MCF 10A (cell line): ENCODE data around the gene MYH15. TPM values are rescaled to one million over a fixed set of nuclear protein-coding genes. Genes with fewer than 3 reads are reported as not detected.

Experiments used
- BruUV-seq: library from RNA; stranded (reverse); fragments of 400-500 nt; replicated peaks from 2 replicates; lab custom pipeline; 2021; lab: Mats Ljungman, UMichigan
- CTCF ChIA-PET: fragments of 300-600 bp; sonication (Branson Sonifier 250); formaldehyde crosslinking; extraction: SDS; loops from one replicate; lab custom pipeline; 2021; ENCODE audit warnings: antibody characterized with exemption, inconsistent platforms; lab: Yijun Ruan, JAX
- POLR2A ChIA-PET: fragments of 300-600, 350-650 bp; sonication (Branson Sonifier 250); formaldehyde crosslinking; extraction: SDS; loops from one replicate; lab custom pipeline; 2020; ENCODE audit warnings: antibody characterized with exemption, inconsistent platforms; lab: Yijun Ruan, JAX
- DNase-seq: peaks from one replicate; pipeline ENCODE4 v3.0.0-alpha.2; 2018; ENCODE audit not compliant: unreplicated experiment
- H3K27ac Mint-ChIP-seq: one replicate; pipeline ENCODE4 v1.8.0; 2022; ENCODE audit warnings: mild to moderate bottlenecking, low read depth, mixed read lengths; ENCODE audit not compliant: unreplicated experiment
- H3K27me3 Mint-ChIP-seq: one replicate; pipeline ENCODE4 v1.8.0; 2022; ENCODE audit warnings: mixed read lengths; ENCODE audit not compliant: insufficient read depth, unreplicated experiment
- H3K36me3 Mint-ChIP-seq: one replicate; pipeline ENCODE4 v1.8.0; 2022; ENCODE audit warnings: mild to moderate bottlenecking, moderate library complexity, mixed read lengths; ENCODE audit not compliant: insufficient read depth, unreplicated experiment
- H3K4me1 Mint-ChIP-seq: one replicate; pipeline ENCODE4 v1.8.0; 2022; ENCODE audit warnings: mixed read lengths; ENCODE audit not compliant: insufficient read depth, unreplicated experiment
- H3K4me3 Mint-ChIP-seq: one replicate; pipeline ENCODE4 v1.8.0; 2022; ENCODE audit warnings: mild to moderate bottlenecking, moderate library complexity, mixed read lengths; ENCODE audit not compliant: unreplicated experiment
- H3K9me3 Mint-ChIP-seq: one replicate; pipeline ENCODE4 v1.8.0; 2022; ENCODE audit warnings: mixed read lengths; ENCODE audit not compliant: unreplicated experiment
- CTCF ChIP-seq: fragments of 200-600 bp; IDR thresholded peaks from one replicate; pipeline ENCODE4 v1.8.0; 2022; ENCODE audit warnings: antibody characterized with exemption, mild to moderate bottlenecking; ENCODE audit not compliant: unreplicated experiment
- intact Hi-C: fragments of 100-400 bp; cut with micrococcal nuclease; formaldehyde crosslinking; loops from 2 replicates; pipeline ENCODE4 v1.14.1; 2022
- total RNA-seq: library from RNA; stranded (reverse); gene quantifications from 2 replicates; pipeline ENCODE4 v1.2.3, GENCODE V29; 2022

Gene MYH15
- total RNA-seq, 1 experiment from 2014 or later, result 0.19 TPM

DNA sequence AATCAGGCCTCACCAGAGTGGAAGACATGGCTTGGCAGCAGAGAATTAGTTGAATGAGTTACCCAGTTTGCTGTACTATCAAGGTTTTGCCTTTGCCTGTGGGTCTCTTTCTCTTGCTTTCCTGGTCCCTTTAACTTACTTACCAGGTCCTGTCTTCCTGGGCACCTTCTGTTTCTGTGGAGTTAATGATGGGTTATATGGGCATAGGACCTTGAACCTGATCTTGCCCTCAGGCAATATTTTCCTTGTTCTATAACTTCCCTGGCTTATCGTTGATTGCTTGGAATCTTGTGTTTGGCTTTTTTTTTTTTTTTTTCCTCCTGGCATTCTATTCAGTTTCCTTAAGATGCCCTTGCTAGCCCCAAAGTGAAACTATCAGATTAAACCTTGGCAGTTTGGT lies 107.2 kb downstream of the MYH15 start:
- Mint-ChIP-seq H3K4me1 (peaks cover 5% of the 10 kb centered on the region), H3K27ac (no peak overlapping the region), H3K36me3 (no peaks in the 10 kb centered on the region), H3K4me3 (no peak overlapping the region), H3K27me3 (no peaks in the 10 kb centered on the region), H3K9me3 (no peaks in the 10 kb centered on the region)
- BruUV-seq, result no TSS peak
- CTCF ChIA-PET, result interaction anchor here (0.7 to 0.8 kb wide), 2 partner anchors 245 to 468 kb away, joined by 3 read pairs; no protein-coding TSS in a partner anchor
- intact Hi-C loops, result no loop called here
- DNase-seq, result no peak
- no peak for TF ChIP-seq CTCF
- POLR2A ChIA-PET, result no interaction called here

- no peak overlapping the region for H3K4me3 Mint-ChIP-seq
- ChIA-PET CTCF (interaction anchor here (0.7 to 1.1 kb wide), 2 partner anchors 76 to 249 kb away, joined by 3 to 6 read pairs; no protein-coding TSS in a partner anchor), POLR2A (no interaction called here)
- no peak for TF ChIP-seq CTCF
- H3K36me3 Mint-ChIP-seq, result no peaks in the 10 kb centered on the region
- H3K27me3 Mint-ChIP-seq, result no peaks in the 10 kb centered on the region
- intact Hi-C loops, result no loop called here
- H3K4me1 Mint-ChIP-seq, result peaks cover 5% of the 10 kb centered on the region
- H3K9me3 Mint-ChIP-seq, result no peaks in the 10 kb centered on the region
- DNase-seq, result no peak
- no TSS peak for BruUV-seq
- no peak overlapping the region for H3K27ac Mint-ChIP-seq
Measured at GRCh38 chr3:108401836-108402235, 108.6 kb downstream of the MYH15 start.

GRCh38 chr3:108398510-108398909 lies 111.9 kb downstream of the MYH15 start:
- no peaks in the 10 kb centered on the region for H3K9me3 Mint-ChIP-seq
- no peak overlapping the region for H3K27ac Mint-ChIP-seq
- no peak for DNase-seq
- TF ChIP-seq CTCF, result no peak
- ChIA-PET POLR2A (no interaction called here), CTCF (no interaction called here)
- H3K4me3 Mint-ChIP-seq, result no peak overlapping the region
- BruUV-seq, result no TSS peak
- intact Hi-C loops, result no loop called here
- no peaks in the 10 kb centered on the region for H3K36me3 Mint-ChIP-seq
- H3K27me3 Mint-ChIP-seq, result no peaks in the 10 kb centered on the region
- H3K4me1 Mint-ChIP-seq, result peaks cover under 1% of the 10 kb centered on the region

- Mint-ChIP-seq H3K9me3 (no peaks in the 10 kb centered on the region), H3K4me1 (peaks cover 12% of the 10 kb centered on the region), H3K4me3 (no peak overlapping the region), H3K27ac (no peak overlapping the region), H3K36me3 (no peaks in the 10 kb centered on the region), H3K27me3 (no peaks in the 10 kb centered on the region)
- no peak for TF ChIP-seq CTCF
- ChIA-PET POLR2A (no interaction called here), CTCF (interaction anchor here (1.0 kb wide), 1 partner anchor 81 kb away, joined by 3 read pairs; no protein-coding TSS in a partner anchor)
- no TSS peak for BruUV-seq
- intact Hi-C loops, result no loop called here
- DNase-seq, result peak; percentile 2
Measured at GRCh38 chr3:108396336-108396735, 114.1 kb downstream of the MYH15 start.
